ENCODE results near the gene TNNI3K. TPM values are rescaled to one million over a fixed set of nuclear protein-coding genes. Genes with fewer than 3 reads are reported as not detected.

Gene TNNI3K
- polyA plus RNA-seq, 1 donor (not counting 4 experiments of a cell fraction or from before 2014, with no cell fraction given) = 0.41 TPM

DNA sequence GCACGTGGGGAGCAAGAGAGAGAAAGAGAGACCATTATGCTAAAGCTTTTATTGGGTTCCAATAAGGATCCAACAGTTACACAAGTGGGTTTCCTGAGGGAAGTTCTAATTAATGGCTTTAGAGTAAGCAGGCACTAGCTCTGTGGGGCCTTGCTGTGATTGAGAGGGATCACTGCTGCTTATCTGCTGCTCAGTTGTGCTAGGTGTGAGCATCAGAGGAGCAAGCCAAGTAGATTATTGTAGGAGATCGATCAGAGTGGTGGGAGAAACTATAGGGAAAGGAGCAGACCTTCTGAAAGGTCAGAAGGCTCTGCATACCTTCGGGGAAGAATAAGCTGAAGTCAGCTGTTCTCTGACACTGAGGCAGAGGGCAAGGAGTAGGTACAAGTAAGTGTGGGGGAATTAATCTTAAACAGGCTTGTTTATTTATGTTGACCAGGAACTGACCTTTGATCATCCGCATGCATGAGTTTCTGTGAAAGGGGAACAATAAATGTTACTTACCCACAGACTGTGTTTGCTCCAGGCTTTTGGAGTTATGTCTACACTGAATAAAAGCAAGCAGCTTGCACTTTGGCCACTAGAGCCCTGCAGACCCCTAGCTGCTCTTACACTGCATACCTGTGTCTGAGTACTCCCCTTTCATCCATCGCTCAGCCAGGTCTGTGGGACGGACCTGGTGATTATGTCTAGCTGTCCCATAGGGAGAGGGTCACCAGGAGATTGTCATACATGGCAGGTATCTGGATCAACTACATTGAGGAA, 89.7 kb downstream of the TNNI3K start:
- H3K27me3 ChIP-seq (ENCODE audit: control insufficient read depth, extremely low read depth, insufficient read depth, low read length) = no peaks in the 10 kb centered on the region
- no peak overlapping the region for H2AFZ ChIP-seq (ENCODE audit: control insufficient read depth, low read length)
- H3K27ac ChIP-seq (ENCODE audit: control insufficient read depth, insufficient read depth, low read length) = no peak overlapping the region
- H3K36me3 ChIP-seq (ENCODE audit: control insufficient read depth in 2 of 2, extremely low read depth in 1 of 2, insufficient read depth in 2 of 2, low read length in 2 of 2) = no peaks in the 10 kb centered on the region
- dilution Hi-C loops (cut with MboI; ENCODE audit: extremely low pct_ligation_motif_present, low sequenced_read_pairs) = no loop called here
- no peak overlapping the region for H3K4me3 ChIP-seq (ENCODE audit: control insufficient read depth in 2 of 3, extremely low read depth in 1 of 3, insufficient read depth in 2 of 3, low read depth in 1 of 3, low read length in 3 of 3)
- H3K9me1 ChIP-seq (ENCODE audit: control insufficient read depth, extremely low read depth, insufficient read depth, low read length) = no peaks in the 10 kb centered on the region
- no peak overlapping the region for H3K4me2 ChIP-seq (ENCODE audit: control insufficient read depth, extremely low read depth, insufficient read depth, low read depth, low read length)
- TF ChIP-seq EZH2 (IDR thresholded peaks at IDR 0.05; ENCODE audit: low read length) = no peak
- TF ChIP-seq, protein P1, sequence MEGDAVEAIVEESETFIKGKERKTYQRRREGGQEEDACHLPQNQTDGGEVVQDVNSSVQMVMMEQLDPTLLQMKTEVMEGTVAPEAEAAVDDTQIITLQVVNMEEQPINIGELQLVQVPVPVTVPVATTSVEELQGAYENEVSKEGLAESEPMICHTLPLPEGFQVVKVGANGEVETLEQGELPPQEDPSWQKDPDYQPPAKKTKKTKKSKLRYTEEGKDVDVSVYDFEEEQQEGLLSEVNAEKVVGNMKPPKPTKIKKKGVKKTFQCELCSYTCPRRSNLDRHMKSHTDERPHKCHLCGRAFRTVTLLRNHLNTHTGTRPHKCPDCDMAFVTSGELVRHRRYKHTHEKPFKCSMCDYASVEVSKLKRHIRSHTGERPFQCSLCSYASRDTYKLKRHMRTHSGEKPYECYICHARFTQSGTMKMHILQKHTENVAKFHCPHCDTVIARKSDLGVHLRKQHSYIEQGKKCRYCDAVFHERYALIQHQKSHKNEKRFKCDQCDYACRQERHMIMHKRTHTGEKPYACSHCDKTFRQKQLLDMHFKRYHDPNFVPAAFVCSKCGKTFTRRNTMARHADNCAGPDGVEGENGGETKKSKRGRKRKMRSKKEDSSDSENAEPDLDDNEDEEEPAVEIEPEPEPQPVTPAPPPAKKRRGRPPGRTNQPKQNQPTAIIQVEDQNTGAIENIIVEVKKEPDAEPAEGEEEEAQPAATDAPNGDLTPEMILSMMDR (optimal IDR thresholded peaks at IDR 0.05 in 1 of 3, IDR thresholded peaks at IDR 0.05 in 1 of 3, conservative IDR thresholded peaks at IDR 0.05 in 1 of 3; ENCODE audit: extremely low read depth in 1 of 3, insufficient read depth in 2 of 3, low read length in 3 of 3) = no peak
- FAIRE-seq (no peak), DNase-seq (ENCODE audit: low read depth, low spot score) (no peak)
- H3K9ac ChIP-seq (ENCODE audit: control insufficient read depth, extremely low read depth, insufficient read depth, low read length) = no peak overlapping the region
- no peaks in the 10 kb centered on the region for H3K79me2 ChIP-seq (ENCODE audit: control insufficient read depth, insufficient read depth, low read length)
- H3K4me1 ChIP-seq (ENCODE audit: control insufficient read depth, extremely low read depth, insufficient read depth, low read length) = no peaks in the 10 kb centered on the region
- H3K9me3 ChIP-seq (ENCODE audit: control insufficient read depth, low read depth, low read length) = no peaks in the 10 kb centered on the region
- no peaks in the 10 kb centered on the region for H4K20me1 ChIP-seq (ENCODE audit: control insufficient read depth, extremely low read depth, insufficient read depth, low read length)

DNA sequence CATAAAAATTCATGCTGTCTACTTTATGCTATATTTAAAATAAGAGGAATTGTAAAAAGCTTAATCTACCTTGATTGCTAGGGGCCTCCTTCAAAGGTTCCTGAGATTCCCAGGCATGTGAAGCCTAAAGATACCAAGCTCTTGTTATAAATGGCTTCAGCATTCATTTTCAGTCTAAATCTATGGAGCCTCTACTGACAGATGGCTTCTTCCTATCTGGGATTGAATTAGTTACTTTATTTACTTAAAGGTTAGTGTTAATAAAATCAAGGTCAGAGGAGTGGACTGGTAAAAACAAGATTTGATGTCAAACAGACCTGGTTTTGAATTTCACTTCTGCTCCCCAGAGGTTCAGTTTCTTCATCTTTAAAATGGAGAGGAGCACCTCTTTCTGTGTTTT, 93.7 kb downstream of the TNNI3K start:
- H3K9me1 ChIP-seq (ENCODE audit: control insufficient read depth, extremely low read depth, insufficient read depth, low read length) = no peaks in the 10 kb centered on the region
- no peak overlapping the region for H3K9ac ChIP-seq (ENCODE audit: control insufficient read depth, extremely low read depth, insufficient read depth, low read length)
- no peaks in the 10 kb centered on the region for H3K27me3 ChIP-seq (ENCODE audit: control insufficient read depth, extremely low read depth, insufficient read depth, low read length)
- no peak overlapping the region for H3K4me2 ChIP-seq (ENCODE audit: control insufficient read depth, extremely low read depth, insufficient read depth, low read depth, low read length)
- TF ChIP-seq, protein P1 (optimal IDR thresholded peaks at IDR 0.05 in 1 of 3, IDR thresholded peaks at IDR 0.05 in 1 of 3, conservative IDR thresholded peaks at IDR 0.05 in 1 of 3; ENCODE audit: extremely low read depth in 1 of 3, insufficient read depth in 2 of 3, low read length in 3 of 3) = no peak
- TF ChIP-seq EZH2 (IDR thresholded peaks at IDR 0.05; ENCODE audit: low read length) = no peak
- no peaks in the 10 kb centered on the region for H3K36me3 ChIP-seq (ENCODE audit: control insufficient read depth in 2 of 2, extremely low read depth in 1 of 2, insufficient read depth in 2 of 2, low read length in 2 of 2)
- H3K9me3 ChIP-seq (ENCODE audit: control insufficient read depth, low read depth, low read length) = no peaks in the 10 kb centered on the region
- H3K4me3 ChIP-seq (ENCODE audit: control insufficient read depth in 2 of 3, extremely low read depth in 1 of 3, insufficient read depth in 2 of 3, low read depth in 1 of 3, low read length in 3 of 3) = no peak overlapping the region
- no peaks in the 10 kb centered on the region for H3K4me1 ChIP-seq (ENCODE audit: control insufficient read depth, extremely low read depth, insufficient read depth, low read length)
- no peaks in the 10 kb centered on the region for H4K20me1 ChIP-seq (ENCODE audit: control insufficient read depth, extremely low read depth, insufficient read depth, low read length)
- no peak overlapping the region for H3K27ac ChIP-seq (ENCODE audit: control insufficient read depth, insufficient read depth, low read length)
- dilution Hi-C loops (cut with MboI; ENCODE audit: extremely low pct_ligation_motif_present, low sequenced_read_pairs) = no loop called here
- FAIRE-seq (no peak), DNase-seq (ENCODE audit: low read depth, low spot score) (no peak)
- no peaks in the 10 kb centered on the region for H3K79me2 ChIP-seq (ENCODE audit: control insufficient read depth, insufficient read depth, low read length)
- H2AFZ ChIP-seq (ENCODE audit: control insufficient read depth, low read length) = no peak overlapping the region
